Lung microvascular endothelial cell (primary cell): ENCODE results near the gene QPRT. TPM values are rescaled to one million over a fixed set of nuclear protein-coding genes. Genes with fewer than 3 reads are reported as not detected.
"Not testable (repeated sequence)": the region's sequence is repeated elsewhere in the genome, so short reads cannot be mapped to it uniquely, and the experiment has no call there.

ENCODE experiments used
- DNase-seq, 2 donors: peaks; one replicate each; pipeline versions ENCODE4 v3.0.0 to v3.0.0-alpha.2; 2010; ENCODE audit warnings: low read depth in 2 of 2
- total RNA-seq: library from RNA; depleted of rRNA; stranded (reverse); fragments of >200 nt; gene quantifications from 2 replicates; pipeline ENCODE4 v1.2.1, GENCODE V29; 2014

Gene QPRT
- total RNA-seq, 1 donor from 2014 or later = 0.20 TPM

DNA sequence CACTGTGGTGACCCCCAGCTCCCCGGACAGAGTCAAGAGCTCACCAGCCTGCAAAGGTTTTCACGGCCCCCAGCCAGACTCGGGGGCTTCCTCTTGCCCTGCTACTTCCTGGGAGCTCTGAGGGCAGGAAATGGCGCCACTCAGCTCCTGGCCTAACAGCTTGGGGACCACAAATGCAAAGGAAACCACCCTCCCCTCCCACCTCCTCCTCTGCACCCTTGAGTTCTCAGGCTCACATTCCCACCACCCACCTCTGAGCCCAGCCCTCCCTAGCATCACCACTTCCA, 16.3 kb upstream of the QPRT start:
- no peak for DNase-seq

DNA sequence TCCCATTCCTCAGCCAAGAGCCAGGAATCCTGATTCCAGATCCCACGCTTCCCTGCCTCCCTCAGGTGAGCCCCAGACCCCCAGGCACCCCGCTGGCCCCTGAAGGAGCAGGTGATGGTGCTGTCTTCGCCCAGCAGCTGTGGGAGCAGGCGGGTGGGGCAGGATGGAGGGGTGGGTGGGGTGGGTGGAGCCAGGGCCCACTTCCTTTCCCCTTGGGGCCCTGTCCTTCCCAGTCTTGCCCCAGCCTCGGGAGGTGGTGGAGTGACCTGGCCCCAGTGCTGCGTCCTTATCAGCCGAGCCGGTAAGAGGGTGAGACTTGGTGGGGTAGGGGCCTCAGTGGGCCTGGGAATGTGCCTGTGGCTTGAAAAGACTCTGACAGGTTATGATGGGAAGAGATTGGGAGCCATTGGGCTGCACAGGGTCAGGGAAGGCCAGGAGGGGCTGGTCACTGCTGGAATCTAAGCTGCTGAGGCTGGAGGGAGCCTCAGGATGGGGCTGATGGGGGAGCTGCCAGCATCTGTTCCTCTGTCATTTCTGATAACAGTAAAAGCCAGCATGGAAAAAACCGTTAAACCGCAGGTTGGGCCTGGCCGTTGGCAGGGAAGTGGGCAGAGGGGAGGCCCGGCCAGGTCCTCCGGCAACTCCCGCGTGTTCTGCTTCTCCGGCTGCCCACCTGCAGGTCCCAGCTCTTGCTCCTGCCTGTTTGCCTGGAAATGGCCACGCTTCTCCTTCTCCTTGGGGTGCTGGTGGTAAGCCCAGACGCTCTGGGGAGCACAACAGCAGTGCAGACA, 15.8 kb upstream of the QPRT start, which contains the start of gene SPN:
Gene SPN, plus strand, starts transcription at position 232 of the 791 bp plus-strand sequence. Its CDS starts 482 bp downstream, at position 714.
- DNase-seq = no peak

GRCh38 chr16:29663807-29664090, 15.2 kb upstream of the QPRT start:
- DNase-seq = no peak

DNA sequence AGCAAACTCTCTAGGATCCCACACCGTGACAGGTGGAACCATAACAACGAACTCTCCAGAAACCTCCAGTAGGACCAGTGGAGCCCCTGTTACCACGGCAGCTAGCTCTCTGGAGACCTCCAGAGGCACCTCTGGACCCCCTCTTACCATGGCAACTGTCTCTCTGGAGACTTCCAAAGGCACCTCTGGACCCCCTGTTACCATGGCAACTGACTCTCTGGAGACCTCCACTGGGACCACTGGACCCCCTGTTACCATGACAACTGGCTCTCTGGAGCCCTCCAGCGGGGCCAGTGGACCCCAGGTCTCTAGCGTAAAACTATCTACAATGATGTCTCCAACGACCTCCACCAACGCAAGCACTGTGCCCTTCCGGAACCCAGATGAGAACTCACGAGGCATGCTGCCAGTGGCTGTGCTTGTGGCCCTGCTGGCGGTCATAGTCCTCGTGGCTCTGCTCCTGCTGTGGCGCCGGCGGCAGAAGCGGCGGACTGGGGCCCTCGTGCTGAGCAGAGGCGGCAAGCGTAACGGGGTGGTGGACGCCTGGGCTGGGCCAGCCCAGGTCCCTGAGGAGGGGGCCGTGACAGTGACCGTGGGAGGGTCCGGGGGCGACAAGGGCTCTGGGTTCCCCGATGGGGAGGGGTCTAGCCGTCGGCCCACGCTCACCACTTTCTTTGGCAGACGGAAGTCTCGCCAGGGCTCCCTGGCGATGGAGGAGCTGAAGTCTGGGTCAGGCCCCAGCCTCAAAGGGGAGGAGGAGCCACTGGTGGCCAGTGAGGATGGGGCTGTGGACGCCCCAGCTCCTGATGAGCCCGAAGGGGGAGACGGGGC, 14.7 kb upstream of the QPRT start:
- DNase-seq = no peak

- DNase-seq = no peak
These were observed 13.5 kb upstream of the QPRT start for GRCh38 chr16:29665294-29666077.

DNA sequence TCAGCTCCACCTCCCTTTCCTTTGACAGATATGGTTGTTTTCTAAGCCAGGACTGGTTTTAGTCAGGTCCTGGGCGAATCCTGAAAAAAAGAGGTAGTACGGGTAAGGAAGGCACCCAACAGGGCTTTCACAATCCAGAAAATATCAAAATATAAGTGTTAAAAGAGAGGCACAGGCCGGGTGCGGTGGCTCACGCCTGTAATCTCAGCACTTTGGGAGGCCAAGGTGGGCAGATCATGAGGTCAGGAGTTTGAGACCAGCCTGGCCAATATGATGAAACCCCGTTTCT, 11.7 kb upstream of the QPRT start:
- DNase-seq = not testable (repeated sequence)

DNA sequence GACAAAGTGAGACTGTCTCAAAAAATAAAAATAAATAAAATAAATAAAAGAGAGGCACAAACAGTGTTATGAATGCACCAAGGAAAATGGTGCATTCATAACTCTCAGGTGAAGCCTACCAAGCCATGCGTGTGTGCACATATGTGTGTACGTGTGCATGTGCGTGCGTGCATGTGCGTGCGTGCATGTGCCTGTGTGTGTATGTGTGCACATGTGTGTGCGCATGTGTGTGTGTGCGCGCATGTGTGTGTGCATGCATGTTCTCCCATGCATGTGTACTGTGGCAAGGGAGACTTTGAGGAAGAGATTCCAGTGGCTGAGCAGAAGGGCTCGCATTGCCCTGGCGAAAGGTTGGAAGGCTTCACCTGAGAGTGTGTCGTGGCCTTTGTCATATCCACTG, 11.2 kb upstream of the QPRT start:
- DNase-seq = no peak

- DNase-seq = no peak
These were observed 10.7 kb upstream of the QPRT start for GRCh38 chr16:29668267-29668666.

DNA sequence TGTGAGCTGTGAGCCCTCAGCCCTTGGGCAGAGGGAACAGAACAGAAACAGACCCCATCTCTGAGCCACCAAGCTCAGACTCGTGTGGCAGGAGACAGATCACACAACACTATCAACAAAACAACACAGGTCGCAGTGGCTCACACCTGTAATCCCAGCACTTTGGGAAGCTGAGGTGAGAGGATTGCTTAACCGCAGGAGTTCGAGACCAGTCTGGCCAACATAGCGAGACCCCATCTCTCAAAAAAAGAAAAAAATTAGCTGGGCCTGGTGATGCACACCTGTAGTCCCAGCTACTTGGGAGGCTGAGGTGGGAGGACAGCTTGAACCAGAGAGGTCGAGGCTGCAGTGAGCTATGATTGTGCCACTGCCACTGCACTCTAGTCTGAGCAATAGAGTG, 5.5 kb upstream of the QPRT start:
- DNase-seq = no peak

- DNase-seq = no peak
These were observed 4.8 kb upstream of the QPRT start for GRCh38 chr16:29674188-29674587.

DNA sequence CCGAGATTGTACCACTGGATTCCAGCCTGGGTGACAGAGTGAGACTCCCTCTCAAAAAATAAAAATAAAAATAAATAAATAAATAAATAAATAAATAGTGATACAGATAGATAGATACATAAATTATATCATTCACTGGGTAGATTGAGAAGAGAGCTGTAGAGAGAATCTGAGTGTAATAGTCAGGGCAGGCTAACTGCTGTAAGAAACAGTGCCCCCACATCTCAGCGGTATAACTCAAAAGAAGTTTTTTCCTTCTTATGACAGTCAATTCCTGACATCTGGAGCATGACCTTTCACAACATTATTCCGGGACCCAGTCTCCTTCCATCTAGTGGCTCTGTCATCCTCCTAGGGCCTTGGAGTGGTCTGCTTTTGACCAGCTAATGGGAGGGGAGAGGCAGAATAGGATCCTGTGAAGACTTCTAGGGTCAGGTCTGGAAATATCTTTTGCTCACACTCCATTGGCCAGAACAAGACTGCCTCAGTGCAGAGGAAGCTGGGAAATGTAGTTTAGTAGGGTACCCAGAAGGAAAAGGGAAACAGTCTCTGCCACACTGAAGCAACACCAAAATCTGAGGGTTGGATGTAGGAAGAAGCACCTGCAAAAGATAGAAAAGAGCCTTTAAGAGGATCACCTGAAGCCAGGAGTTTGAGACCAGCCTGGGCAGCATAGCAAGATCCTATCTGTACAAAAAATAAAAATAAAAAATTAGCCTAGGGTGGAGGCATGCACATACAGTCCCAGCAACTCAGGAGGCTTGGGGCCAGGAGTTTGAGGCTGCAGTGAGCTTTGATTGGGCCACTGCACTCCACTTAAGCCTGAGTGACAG, 3.0 kb upstream of the QPRT start:
- peak; percentile 9 to 36 for DNase-seq

GRCh38 chr16:29676989-29677785, 1.8 kb upstream of the QPRT start:
- no peak for DNase-seq

DNA sequence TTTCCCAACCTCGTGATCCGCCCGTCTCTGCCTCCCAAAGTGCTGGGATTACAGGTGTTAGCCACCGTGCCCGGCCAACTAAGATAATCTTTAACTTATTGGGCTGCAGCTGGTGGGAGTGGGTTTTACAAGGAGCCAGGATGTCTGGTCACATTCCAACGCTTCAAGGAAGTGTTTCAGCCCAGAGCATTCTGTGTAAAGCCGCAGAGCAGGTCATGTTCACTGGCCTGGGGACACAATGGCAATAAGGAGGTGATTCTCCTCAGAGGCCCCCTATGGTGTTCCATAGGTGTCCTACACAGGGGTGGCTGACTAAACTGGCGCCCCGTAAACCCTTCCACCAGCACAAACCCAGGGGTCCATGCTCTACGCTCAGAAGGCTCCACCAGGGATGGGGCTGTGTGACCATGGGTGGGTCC, 1.2 kb downstream of the QPRT start:
- DNase-seq = no peak

GRCh38 chr16:29683543-29684090, 4.6 kb downstream of the QPRT start:
- DNase-seq = no peak

- DNase-seq = no peak
These were observed 5.7 kb downstream of the QPRT start for GRCh38 chr16:29684679-29685078.

GRCh38 chr16:29686740-29687332, 7.9 kb downstream of the QPRT start:
- DNase-seq = no peak

GRCh38 chr16:29687755-29688154, 8.8 kb downstream of the QPRT start:
- DNase-seq = no peak

DNA sequence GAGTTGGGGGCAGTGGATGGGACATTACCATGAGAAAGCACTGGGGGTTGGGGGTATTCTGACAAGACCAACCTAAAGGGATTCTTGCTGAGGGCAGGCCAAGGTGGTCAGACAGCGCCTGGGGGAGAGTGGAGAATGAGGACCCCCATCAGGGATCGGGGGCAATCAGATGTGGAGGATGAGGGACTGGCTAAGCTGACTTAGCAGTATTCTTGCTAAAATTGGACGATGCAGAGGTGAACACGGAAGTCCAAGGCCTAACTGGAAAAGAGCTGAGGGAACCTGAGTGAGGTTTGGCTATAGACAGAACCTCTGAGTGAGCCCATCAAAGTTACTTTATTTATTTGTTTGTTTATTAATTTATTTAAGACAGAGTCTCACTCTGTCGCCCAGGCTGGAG, 9.2 kb downstream of the QPRT start:
- no peak for DNase-seq

DNA sequence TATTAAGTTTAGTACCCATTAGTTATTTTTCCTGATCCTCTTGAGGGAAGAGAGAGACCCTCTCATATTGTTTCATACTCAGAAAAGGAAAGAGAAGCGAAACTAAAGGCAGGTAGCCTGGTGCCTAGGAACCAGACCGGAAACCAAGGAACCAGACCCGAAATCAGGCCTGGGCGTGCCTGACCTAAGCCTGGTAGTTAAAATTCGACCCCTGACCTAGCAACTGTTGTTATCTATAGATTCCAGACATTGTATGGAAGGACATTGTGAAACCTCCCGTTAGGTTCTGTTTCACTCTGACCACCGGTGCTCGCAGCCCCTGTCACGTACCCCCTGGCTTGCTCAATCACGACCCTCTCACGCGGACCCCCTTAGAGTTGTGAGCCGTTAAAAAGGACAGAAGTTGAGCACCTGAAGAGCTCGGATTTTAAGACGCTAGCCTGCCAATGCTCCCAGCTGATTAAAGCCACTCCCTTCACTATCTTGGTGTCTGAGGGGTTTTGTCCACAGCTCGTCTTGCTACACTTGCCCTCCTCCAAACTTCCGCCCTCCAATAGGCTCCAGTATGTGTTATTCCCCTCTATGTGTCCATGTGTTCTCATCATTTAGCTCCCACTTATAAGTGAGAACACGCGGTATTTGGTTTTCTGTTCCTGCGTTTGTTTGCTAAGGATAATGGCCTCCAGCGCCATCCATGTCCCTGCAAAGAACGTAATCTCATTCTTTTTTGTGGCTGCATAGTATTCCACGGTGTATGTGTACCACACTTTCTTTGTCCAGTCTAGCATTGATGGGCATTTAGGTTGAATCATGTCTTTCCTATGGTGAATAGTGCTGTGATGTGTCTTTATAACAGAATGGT, 10.7 kb downstream of the QPRT start:
- DNase-seq = not testable (repeated sequence)
